ENCODE data around the gene ADARB1.

Gene ADARB1

GRCh38 chr21:45078371-45078770 lies 4.0 kb downstream of the ADARB1 start:
- no peak for DNase-seq

- no peak for DNase-seq
Measured at GRCh38 chr21:45078877-45079281, 4.5 kb downstream of the ADARB1 start.

- DNase-seq: no peak
Measured at GRCh38 chr21:45079351-45079750, 5.0 kb downstream of the ADARB1 start.

GRCh38 chr21:45080232-45080631 lies 5.9 kb downstream of the ADARB1 start:
- no peak for DNase-seq

GRCh38 chr21:45080639-45081414 lies 6.4 kb downstream of the ADARB1 start:
- DNase-seq: no peak

GRCh38 chr21:45081636-45082035 lies 7.3 kb downstream of the ADARB1 start:
- DNase-seq: no peak

GRCh38 chr21:45082736-45083135 lies 8.4 kb downstream of the ADARB1 start:
- DNase-seq: no peak

- DNase-seq: no peak
Measured at GRCh38 chr21:45084121-45084520, 9.7 kb downstream of the ADARB1 start.

GRCh38 chr21:45084881-45085536 lies 10.6 kb downstream of the ADARB1 start:
- DNase-seq: no peak

GRCh38 chr21:45085700-45086099 lies 11.3 kb downstream of the ADARB1 start:
- DNase-seq: no peak

GRCh38 chr21:45086337-45086958 lies 12.1 kb downstream of the ADARB1 start:
- DNase-seq: no peak

GRCh38 chr21:45087022-45087823 lies 12.8 kb downstream of the ADARB1 start:
- no peak for DNase-seq

- no peak for DNase-seq
Measured at GRCh38 chr21:45088116-45088515, 13.7 kb downstream of the ADARB1 start.

GRCh38 chr21:45088729-45089128 lies 14.3 kb downstream of the ADARB1 start:
- DNase-seq: no peak

GRCh38 chr21:45089964-45090363 lies 15.6 kb downstream of the ADARB1 start:
- DNase-seq: no peak

- no peak for DNase-seq
Measured at GRCh38 chr21:45090966-45091365, 16.6 kb downstream of the ADARB1 start.

- DNase-seq: peak; percentile 18
Measured at GRCh38 chr21:45091550-45092322, 17.4 kb downstream of the ADARB1 start.

GRCh38 chr21:45093035-45093532 lies 18.7 kb downstream of the ADARB1 start:
- DNase-seq: no peak

- DNase-seq: no peak
Measured at GRCh38 chr21:45094412-45094811, 20.0 kb downstream of the ADARB1 start.

GRCh38 chr21:45095505-45095904 lies 21.1 kb downstream of the ADARB1 start:
- no peak for DNase-seq

- DNase-seq: no peak
Measured at GRCh38 chr21:45096217-45096616, 21.8 kb downstream of the ADARB1 start.

- no peak for DNase-seq
Measured at GRCh38 chr21:45097827-45098387, 23.5 kb downstream of the ADARB1 start.
